SK-N-SH treated with all-trans-retinoic acid at 6 μM for 48 hours (cell line): ENCODE data around the gene ADGRG1.

Source experiments
- ATAC-seq: fragments of 200-7000 bp; cut with Tn5 transposase; 3 replicates; pipeline ENCODE4 v1.9.1; 2020; ENCODE audit warnings: mild to moderate bottlenecking, moderate library complexity
- ARNTL ChIP-seq: fragments of 450-650 bp; formaldehyde crosslinking; IDR thresholded peaks from 2 replicates; pipeline ENCODE4 v1.5.0; 2020; ENCODE audit warnings: low read depth, mild to moderate bottlenecking, moderate library complexity, borderline replicate concordance
- BACH2 ChIP-seq: fragments of 250-450 bp; sonication (Bioruptor Pico); IDR thresholded peaks from 2 replicates; pipeline ENCODE4 v1.9.0; 2021; ENCODE audit warnings: mild to moderate bottlenecking, borderline replicate concordance
- CREB5 ChIP-seq: fragments of 250-450 bp; sonication (Bioruptor Pico); IDR thresholded peaks from 2 replicates; pipeline ENCODE4 v1.5.1; 2020; ENCODE audit warnings: low read depth, mild to moderate bottlenecking, moderate library complexity
- CSRNP3 ChIP-seq: fragments of 250-450 bp; sonication (Bioruptor Pico); IDR thresholded peaks from 2 replicates; pipeline ENCODE4 v1.5.1; 2021; ENCODE audit warnings: mild to moderate bottlenecking, moderate library complexity
- ESRRG ChIP-seq: fragments of 250-450 bp; sonication (Bioruptor Pico); IDR thresholded peaks from 2 replicates; pipeline ENCODE4 v1.6.1; 2021; ENCODE audit warnings: mild to moderate bottlenecking
- GLIS3 ChIP-seq: fragments of 250-450 bp; sonication (Bioruptor Pico); IDR thresholded peaks from 2 replicates; pipeline ENCODE4 v1.5.0; 2020; ENCODE audit warnings: mild to moderate bottlenecking, moderate library complexity
- ISL1 ChIP-seq: fragments of 250-450 bp; sonication (Bioruptor Pico); IDR thresholded peaks from 2 replicates; pipeline ENCODE4 v2.1.2; 2022; ENCODE audit warnings: mild to moderate bottlenecking, moderate library complexity
- OSR1 ChIP-seq: fragments of 250-450 bp; sonication (Bioruptor Pico); IDR thresholded peaks from 2 replicates; pipeline ENCODE4 v1.8.0; 2022; ENCODE audit warnings: moderate library complexity, mild to moderate bottlenecking, inconsistent platforms
- PATZ1 ChIP-seq: fragments of 250-450 bp; sonication (Bioruptor Pico); IDR thresholded peaks from 2 replicates; pipeline ENCODE4 v1.8.0; 2020; ENCODE audit warnings: mild to moderate bottlenecking, moderate library complexity, borderline replicate concordance
- POU6F1 ChIP-seq: fragments of 250-450 bp; sonication (Bioruptor Pico); IDR thresholded peaks from 2 replicates; pipeline ENCODE4 v1.8.0; 2021; ENCODE audit warnings: low read depth, mild to moderate bottlenecking, moderate library complexity, borderline replicate concordance
- PPARA ChIP-seq: fragments of 250-450 bp; sonication (Bioruptor Pico); IDR thresholded peaks from 2 replicates; pipeline ENCODE4 v1.5.0; 2020; ENCODE audit warnings: mild to moderate bottlenecking, borderline replicate concordance
- RARB ChIP-seq: fragments of 250-450 bp; sonication (Bioruptor Pico); IDR thresholded peaks from 2 replicates; pipeline ENCODE4 v1.8.0; 2021; ENCODE audit warnings: mild to moderate bottlenecking, moderate library complexity
- SNAI2 ChIP-seq: fragments of 250-450 bp; sonication (Bioruptor Pico); IDR thresholded peaks from 2 replicates; pipeline ENCODE4 v1.5.0; 2020; ENCODE audit warnings: mild to moderate bottlenecking, moderate library complexity
- TCF4 ChIP-seq: fragments of 250-450 bp; sonication (Bioruptor Pico); IDR thresholded peaks from 2 replicates; pipeline ENCODE4 v1.8.0; 2021; ENCODE audit warnings: mild to moderate bottlenecking, moderate library complexity, borderline replicate concordance
- TSHZ2 ChIP-seq: fragments of 250-450 bp; sonication (Bioruptor Pico); IDR thresholded peaks from 2 replicates; pipeline ENCODE4 v1.5.0; 2020; ENCODE audit warnings: mild to moderate bottlenecking, moderate library complexity
- ZC3H10 ChIP-seq: fragments of 250-450 bp; sonication (Bioruptor Pico); IDR thresholded peaks from 2 replicates; pipeline ENCODE4 v1.5.1; 2021; ENCODE audit warnings: mild to moderate bottlenecking, moderate library complexity
- ZFP3 ChIP-seq: fragments of 250-450 bp; sonication (Bioruptor Pico); IDR thresholded peaks from 2 replicates; pipeline ENCODE4 v1.5.0; 2020; ENCODE audit warnings: mild to moderate bottlenecking, moderate library complexity
- ZFP30 ChIP-seq: fragments of 450-650 bp; formaldehyde crosslinking; IDR thresholded peaks from 2 replicates; pipeline ENCODE4 v1.5.0; 2022; ENCODE audit warnings: mild to moderate bottlenecking, moderate library complexity
- ZNF565 ChIP-seq: fragments of 450-650 bp; formaldehyde crosslinking; conservative IDR thresholded peaks from 2 replicates; pipeline ENCODE4 v1.5.0; 2020; ENCODE audit warnings: low read depth, mild to moderate bottlenecking, moderate library complexity
- ZNF70 ChIP-seq: fragments of 450-650 bp; formaldehyde crosslinking; IDR thresholded peaks from 2 replicates; pipeline ENCODE4 v1.5.0; 2020; ENCODE audit warnings: mild to moderate bottlenecking, moderate library complexity
- ZNF8 ChIP-seq: fragments of 450-650 bp; formaldehyde crosslinking; IDR thresholded peaks from 2 replicates; pipeline ENCODE4 v1.5.0; 2020; ENCODE audit warnings: mild to moderate bottlenecking, moderate library complexity

The ADGRG1 gene

GRCh38 chr16:57585051-57585687 is 43.3 kb upstream of the ADGRG1 start:
- TF ChIP-seq ZNF565 (CRISPR knock-in tag) (no peak), ZC3H10 (CRISPR knock-in tag) (no peak), CREB5 (CRISPR knock-in tag) (no peak), ZNF8 (CRISPR knock-in tag) (no peak), TSHZ2 (CRISPR knock-in tag) (no peak), PPARA (CRISPR knock-in tag) (no peak), CSRNP3 (CRISPR knock-in tag) (no peak), ESRRG (CRISPR knock-in tag) (no peak), SNAI2 (no peak), RARB (no peak), BACH2 (CRISPR knock-in tag) (no peak), ISL1 (CRISPR knock-in tag) (no peak), PATZ1 (no peak)
- no peak for ATAC-seq

- TF ChIP-seq GLIS3 (CRISPR knock-in tag) (no peak), ZFP30 (CRISPR knock-in tag) (no peak), SNAI2 (no peak), ZNF70 (no peak), OSR1 (no peak), BACH2 (CRISPR knock-in tag) (no peak), TCF4 (CRISPR knock-in tag) (no peak), ZNF565 (CRISPR knock-in tag) (no peak), ZC3H10 (CRISPR knock-in tag) (no peak), RARB (no peak), ZNF8 (CRISPR knock-in tag) (no peak), ZFP3 (CRISPR knock-in tag) (no peak), POU6F1 (no peak), CSRNP3 (CRISPR knock-in tag) (no peak), ARNTL (CRISPR knock-in tag) (no peak)
- no peak for ATAC-seq
Measured at GRCh38 chr16:57588831-57589230, 39.6 kb upstream of the ADGRG1 start.
